Stimulated activated CD4-positive, alpha-beta T cell treated with anti-CD3 and anti-CD28 coated beads, Interleukin-12 subunit alpha, Interleukin-12 subunit beta, amount 100 ng/mL, for 48 hours (primary cell): ENCODE measurements around the gene EYS.
"Not testable (repeated sequence)": the region's sequence is repeated elsewhere in the genome, so short reads cannot be mapped to it uniquely, and the experiment has no call there.

Source experiments
- DNase-seq, 3 donors: peaks; one replicate each; pipeline ENCODE4 v3.0.0-alpha.2; 2020; ENCODE audit warnings: low read depth in 2 of 3, low spot score in 1 of 3

EYS gene

GRCh38 chr6:64258302-64258701 lies 1448.7 kb downstream of the EYS start:
- DNase-seq, result no peak

DNA sequence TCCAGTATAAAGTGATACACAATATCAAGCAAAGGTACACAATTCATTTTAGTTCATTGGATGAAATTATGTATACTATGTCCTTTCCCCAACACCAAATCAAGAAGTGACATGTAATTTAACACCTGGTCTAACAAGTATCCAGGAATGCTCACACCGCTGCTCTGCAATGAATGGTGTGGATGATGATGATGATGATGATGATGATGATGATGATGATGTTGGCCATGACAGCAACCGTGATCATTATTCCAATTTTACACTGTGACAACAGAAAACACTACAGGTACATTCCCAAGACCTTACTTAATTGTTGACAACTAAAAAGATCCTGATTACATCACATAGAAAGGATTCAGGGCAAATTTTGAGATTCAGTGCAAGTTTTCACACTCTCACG lies 1449.4 kb downstream of the EYS start:
- no peak for DNase-seq

- DNase-seq, result no peak
Observed at GRCh38 chr6:64256483-64256882, 1450.5 kb downstream of the EYS start.

- no peak for DNase-seq
Observed at GRCh38 chr6:64255000-64255399, 1452.0 kb downstream of the EYS start.

DNA sequence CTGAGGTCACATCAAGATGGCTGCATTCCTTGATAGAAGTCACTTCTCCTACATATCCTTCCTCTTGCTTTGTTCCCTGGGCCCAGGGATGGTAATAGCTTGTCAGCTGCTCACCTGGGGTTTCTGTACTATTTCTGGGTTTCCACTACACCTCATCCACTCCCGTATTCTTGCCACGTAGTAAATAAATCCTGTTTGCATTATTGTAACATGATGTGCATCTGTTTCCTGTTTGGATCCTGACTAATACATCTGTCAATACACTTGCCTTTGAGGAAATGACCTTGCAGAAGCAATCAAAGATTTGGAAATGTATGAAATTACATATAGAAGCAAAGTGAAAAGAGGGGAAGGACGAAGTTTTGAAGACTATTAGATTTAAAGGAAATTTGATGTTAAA lies 1452.5 kb downstream of the EYS start:
- DNase-seq, result no peak

DNA sequence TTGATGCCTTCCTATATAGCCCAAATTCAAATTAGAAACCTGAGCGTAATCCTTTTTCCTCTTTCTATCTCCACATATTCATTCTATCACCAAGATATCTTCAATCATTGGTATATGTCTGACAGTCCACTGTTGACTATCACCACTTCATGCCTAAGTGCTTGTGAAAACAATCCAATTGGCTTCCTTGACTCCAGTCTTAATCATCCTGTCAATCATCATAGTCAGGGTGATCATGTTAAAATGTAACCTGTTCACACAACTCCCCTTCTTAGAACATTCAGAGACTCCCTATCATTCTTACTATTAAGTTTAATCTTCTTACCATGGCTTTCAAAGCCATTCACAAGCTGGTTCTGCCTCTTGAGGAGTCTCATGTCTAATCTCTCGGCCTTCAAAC lies 1454.8 kb downstream of the EYS start:
- no peak for DNase-seq

DNA sequence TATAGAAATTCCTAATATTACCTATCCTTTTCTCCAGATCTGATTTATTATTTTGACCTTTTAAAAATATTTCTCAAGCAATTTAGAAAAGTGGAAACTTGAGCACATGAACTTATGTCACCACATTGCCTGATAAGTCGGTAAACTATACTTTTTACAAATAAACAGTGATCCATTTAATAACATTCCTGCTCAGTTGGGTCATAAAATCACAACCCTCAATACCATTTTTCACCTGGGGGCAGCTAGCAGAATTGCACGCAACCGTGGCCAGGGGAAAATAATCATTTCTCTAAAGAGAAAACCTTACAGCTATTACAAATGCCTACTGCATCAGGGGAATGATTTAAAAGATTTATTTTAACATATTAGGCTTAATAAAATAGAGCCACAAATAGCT lies 1456.9 kb downstream of the EYS start:
- no peak for DNase-seq

GRCh38 chr6:64249115-64249514 lies 1457.9 kb downstream of the EYS start:
- no peak for DNase-seq

DNA sequence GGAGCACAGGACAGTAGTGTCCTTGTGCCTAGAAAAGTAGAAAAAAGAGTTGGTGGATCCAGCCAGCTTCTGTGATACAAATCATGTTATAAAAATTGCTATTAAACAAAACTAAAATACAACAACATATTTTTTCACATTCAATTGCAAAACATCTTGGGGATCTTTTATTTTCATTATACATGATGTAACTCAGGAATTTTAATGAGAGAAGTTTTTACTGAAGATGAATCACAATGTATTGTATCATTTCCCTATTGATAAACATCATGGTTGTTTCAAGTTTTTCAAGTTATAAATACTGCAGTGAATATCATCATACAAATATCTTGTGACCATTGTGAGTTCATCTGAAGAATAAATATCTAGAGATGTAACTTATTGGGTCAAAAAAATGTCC lies 1463.4 kb downstream of the EYS start:
- DNase-seq, result no peak

GRCh38 chr6:64238908-64239307 lies 1468.1 kb downstream of the EYS start:
- not testable (repeated sequence) for DNase-seq

DNA sequence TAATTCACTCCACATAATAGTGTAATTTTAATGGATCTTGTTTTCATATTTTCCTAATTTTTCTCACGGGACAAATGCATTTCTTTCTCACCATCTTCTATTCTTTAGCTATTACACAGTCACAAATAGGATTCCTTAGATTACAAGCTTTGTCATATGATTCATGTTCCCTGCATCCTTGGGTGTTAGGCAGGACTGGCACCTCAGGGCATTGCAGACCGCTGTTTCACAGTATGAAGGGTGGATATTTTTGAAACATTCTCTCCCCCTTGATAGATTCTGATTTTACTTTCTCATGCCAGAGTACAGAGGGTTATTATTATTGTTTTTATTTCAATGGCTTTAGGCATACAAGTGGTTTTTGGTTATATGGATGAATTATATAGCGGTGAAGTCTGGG lies 1469.0 kb downstream of the EYS start:
- DNase-seq, result no peak

DNA sequence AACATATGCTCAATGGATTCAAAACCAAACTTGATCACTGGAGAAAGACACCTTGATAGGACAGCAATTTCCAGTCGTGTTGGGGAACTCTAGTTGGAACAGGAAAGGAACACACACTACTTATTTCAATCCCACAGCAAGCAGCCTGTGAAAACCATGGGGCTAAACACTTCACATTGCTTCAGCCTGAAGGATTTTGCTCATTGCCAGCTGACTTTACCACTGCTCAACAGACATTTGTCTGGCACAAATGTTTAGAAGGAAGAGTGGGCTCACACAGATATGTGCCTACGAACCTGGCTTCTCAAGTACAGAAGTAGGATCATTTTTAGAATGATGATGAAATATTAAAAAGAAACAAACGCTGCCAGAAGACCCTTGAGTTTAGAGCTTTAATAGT lies 1473.3 kb downstream of the EYS start:
- DNase-seq, result no peak

- DNase-seq, result no peak
Observed at GRCh38 chr6:64231928-64232327, 1475.1 kb downstream of the EYS start.

DNA sequence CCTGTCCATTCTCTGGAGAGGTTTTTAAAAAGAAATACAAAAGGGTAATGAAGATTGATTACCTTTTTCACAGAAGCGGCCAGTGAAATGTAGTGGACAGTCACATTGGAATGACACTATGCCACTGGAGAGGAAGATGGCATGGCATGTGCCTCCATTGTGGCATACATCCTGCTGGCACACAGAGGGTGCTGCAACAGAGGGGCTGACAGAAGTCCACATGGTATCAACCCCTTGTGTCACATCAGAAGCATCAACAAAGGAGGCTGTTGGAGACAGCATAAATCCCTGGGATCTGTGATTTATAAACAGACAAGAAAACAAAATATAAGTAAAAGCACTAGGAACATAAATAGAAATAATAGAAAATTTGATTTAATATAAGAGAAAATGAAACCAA lies 1476.5 kb downstream of the EYS start:
- no peak for DNase-seq

GRCh38 chr6:64227863-64228262 lies 1479.2 kb downstream of the EYS start:
- no peak for DNase-seq

DNA sequence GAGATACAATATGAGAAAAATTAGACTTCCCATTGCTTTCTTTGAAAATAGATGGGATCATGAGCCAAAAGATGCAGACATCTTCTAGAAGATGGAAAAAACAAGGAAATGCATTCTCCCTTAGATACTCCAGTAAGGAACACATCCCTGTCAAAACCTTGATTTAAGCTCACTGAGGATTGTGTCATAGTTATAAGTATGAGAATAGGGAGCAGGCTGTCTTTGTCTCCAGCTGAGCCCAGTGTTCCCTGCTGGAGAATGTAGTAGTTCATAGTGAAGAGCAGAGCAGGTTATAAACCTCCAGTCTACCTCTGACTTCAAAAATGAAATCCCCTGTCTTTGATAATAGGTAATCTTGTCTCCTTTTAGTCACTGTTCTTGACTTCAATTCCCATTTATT lies 1481.5 kb downstream of the EYS start:
- DNase-seq, result no peak

DNA sequence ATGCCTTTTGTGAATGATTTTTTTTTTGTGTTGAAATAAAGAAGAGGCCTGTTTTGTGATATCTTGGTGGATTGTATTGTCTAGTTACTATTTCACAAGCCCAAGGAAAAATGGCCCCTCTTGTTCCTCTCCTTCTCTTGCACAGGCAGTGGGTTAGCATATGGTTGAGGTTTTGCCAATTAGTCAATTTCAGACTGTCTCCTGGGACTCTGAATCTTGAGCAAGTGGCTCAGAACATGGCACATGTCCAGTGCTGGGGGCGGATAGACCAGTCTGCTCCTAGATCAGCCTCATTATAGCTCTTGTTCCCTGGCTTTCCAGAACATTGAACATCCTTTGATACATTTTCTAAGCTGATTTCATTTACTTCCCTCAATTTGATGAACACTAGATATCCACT lies 1482.2 kb downstream of the EYS start:
- no peak for DNase-seq

DNA sequence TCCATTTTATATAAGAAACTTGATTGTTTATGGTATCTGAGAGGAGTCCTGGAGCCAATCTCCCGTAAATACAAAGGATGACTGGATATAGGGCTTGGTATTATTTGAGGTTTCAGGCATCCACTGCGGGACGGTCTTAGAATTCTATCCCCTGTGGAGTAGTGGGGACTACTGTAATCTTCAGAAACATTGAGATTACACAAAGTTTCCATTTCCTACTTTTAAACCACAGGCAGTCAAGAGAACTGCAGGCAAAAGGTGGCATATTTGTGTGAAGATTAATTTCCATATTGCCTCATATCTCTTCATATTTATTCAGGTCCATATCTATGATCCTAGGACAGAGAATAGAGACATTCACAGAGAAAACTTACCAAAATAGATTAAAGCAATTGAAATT lies 1485.2 kb downstream of the EYS start:
- no peak for DNase-seq

DNA sequence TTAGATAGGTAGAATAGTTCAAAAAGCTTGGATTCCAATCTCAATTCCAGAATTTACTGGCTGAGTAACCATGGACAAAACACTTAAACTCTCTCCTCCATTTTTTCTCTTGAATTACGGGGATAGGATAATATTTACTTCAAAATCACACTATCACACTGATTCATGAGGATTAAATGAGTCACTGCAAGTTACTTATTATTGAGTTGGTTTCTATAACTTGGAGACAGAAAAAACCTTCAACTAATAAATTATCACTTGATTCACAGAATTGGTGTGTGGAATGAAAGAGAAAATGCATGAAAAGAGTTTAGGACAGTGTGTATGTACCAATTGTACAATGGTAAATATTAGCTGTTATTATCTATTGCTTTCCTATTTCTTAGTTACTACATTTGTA lies 1486.2 kb downstream of the EYS start:
- DNase-seq, result no peak

- no peak for DNase-seq
Observed at GRCh38 chr6:64217721-64218620, 1489.1 kb downstream of the EYS start.

GRCh38 chr6:64214373-64214772 lies 1492.7 kb downstream of the EYS start:
- DNase-seq, result no peak

DNA sequence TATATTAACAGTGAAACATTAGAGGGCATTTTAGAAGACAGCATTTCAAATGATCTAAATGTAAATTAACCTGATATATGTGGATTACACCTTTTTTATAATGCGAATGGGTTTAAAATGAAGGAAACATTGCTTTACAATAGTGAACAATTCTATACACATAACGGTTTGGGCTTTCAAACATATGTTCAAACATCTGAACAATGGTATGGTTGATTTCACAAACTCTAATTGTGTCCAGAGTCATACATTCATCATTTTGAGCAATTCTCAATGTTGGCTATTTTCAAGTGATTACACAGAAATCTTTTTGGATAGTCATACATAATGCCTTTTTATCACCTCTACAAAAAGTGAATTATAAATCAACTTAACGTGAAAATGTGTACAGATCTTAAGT lies 1493.3 kb downstream of the EYS start:
- no peak for DNase-seq

DNA sequence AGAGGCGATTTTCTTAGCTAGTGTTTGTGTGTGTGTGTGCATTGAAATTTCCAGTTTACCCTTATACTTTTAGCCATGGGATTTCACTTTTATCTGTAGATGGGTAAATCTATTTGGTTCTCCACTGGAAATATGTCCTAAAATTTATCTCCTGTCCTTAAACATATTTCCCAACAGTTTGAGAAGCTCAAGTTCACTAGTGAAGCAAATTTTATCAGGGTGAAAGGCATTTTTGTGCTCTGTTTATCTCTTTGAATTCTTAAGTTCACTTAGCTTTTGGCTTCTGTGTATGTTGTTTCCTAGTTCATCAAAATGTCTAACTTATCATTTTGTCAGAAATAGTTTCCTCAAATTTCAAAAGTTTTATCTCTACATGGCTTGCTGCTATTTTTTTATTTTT lies 1509.8 kb downstream of the EYS start:
- DNase-seq, result no peak
